Neural progenitor cell (in vitro differentiated cells): ENCODE measurements around the gene BCL2A1. TPM values are rescaled to one million over a fixed set of nuclear protein-coding genes. Genes with fewer than 3 reads are reported as not detected.

Experiments
- DNase-seq: peaks from one replicate; pipeline ENCODE4 v3.0.0-alpha.2; 2016; ENCODE audit warnings: low spot score
- H2AFZ ChIP-seq: fragments of 200-600 bp; sonication (generic); replicated peaks from 2 replicates; pipeline ENCODE4 v1.6.1; 2016; ENCODE audit warnings: antibody characterized with exemption
- H3F3A ChIP-seq: fragments of 200-600 bp; sonication (generic); 2 replicates; pipeline ENCODE4 v1.6.1; 2016; ENCODE audit warnings: antibody characterized with exemption, low read depth
- H3K27ac ChIP-seq: fragments of 200-600 bp; sonication (generic); 2 replicates; pipeline ENCODE4 v1.5.1; 2016; ENCODE audit warnings: mild to moderate bottlenecking
- H3K27me3 ChIP-seq: fragments of 200-600 bp; sonication (generic); 2 replicates; pipeline ENCODE4 v1.6.1; 2016; ENCODE audit warnings: mild to moderate bottlenecking, moderate library complexity
- H3K36me3 ChIP-seq: fragments of 200-600 bp; sonication (generic); 2 replicates; pipeline ENCODE4 v1.5.1; 2016
- H3K4me1 ChIP-seq: fragments of 200-600 bp; sonication (generic); 2 replicates; pipeline ENCODE4 v1.6.1; 2016; ENCODE audit warnings: mixed run types
- H3K4me2 ChIP-seq: fragments of 200-600 bp; sonication (generic); 2 replicates; pipeline ENCODE4 v1.6.1; 2016
- H3K4me3 ChIP-seq: fragments of 200-600 bp; sonication (generic); 2 replicates; pipeline ENCODE4 v1.5.1; 2016
- H3K79me2 ChIP-seq: fragments of 200-600 bp; sonication (generic); 2 replicates; pipeline ENCODE4 v1.6.1; 2016; ENCODE audit warnings: low read depth
- H3K9ac ChIP-seq: fragments of 200-600 bp; sonication (generic); 2 replicates; pipeline ENCODE4 v1.6.1; 2016
- H3K9me3 ChIP-seq: fragments of 200-600 bp; sonication (generic); 2 replicates; pipeline ENCODE4 v1.5.1; 2016; ENCODE audit warnings: low read depth
- H4K20me1 ChIP-seq: fragments of 200-600 bp; sonication (generic); 2 replicates; pipeline ENCODE4 v1.6.1; 2016; ENCODE audit warnings: low read depth
- H3K27ac Mint-ChIP-seq: 3 replicates; pipeline ENCODE4 v1.8.0; 2021; ENCODE audit warnings: mixed read lengths
- H3K27me3 Mint-ChIP-seq: 2 replicates; pipeline ENCODE4 v1.8.0; 2022; ENCODE audit warnings: low read depth, mild to moderate bottlenecking, inconsistent platforms, moderate library complexity, mixed read lengths; ENCODE audit not compliant: insufficient read depth
- H3K36me3 Mint-ChIP-seq: 3 replicates; pipeline ENCODE4 v1.8.0; 2021; ENCODE audit warnings: mixed read lengths
- H3K4me1 Mint-ChIP-seq: 3 replicates; pipeline ENCODE4 v1.8.0; 2021; ENCODE audit warnings: mixed read lengths
- H3K4me3 Mint-ChIP-seq: 3 replicates; pipeline ENCODE4 v1.8.0; 2021; ENCODE audit warnings: mild to moderate bottlenecking, moderate library complexity, mixed read lengths
- H3K9me3 Mint-ChIP-seq: 3 replicates; pipeline ENCODE4 v1.8.0; 2020; ENCODE audit warnings: mixed read lengths
- EZH2 ChIP-seq: fragments of 200-600 bp; sonication (generic); IDR thresholded peaks from 2 replicates; pipeline ENCODE4 v1.6.1; 2017; ENCODE audit warnings: antibody characterized with exemption, mild to moderate bottlenecking, moderate library complexity
- EZH2phosphoT487 ChIP-seq: fragments of 200-600 bp; sonication (generic); IDR thresholded peaks from 2 replicates; pipeline ENCODE4 v1.6.1; 2017; ENCODE audit warnings: antibody characterized with exemption
- total RNA-seq: library from RNA; depleted of rRNA; stranded (reverse); fragments of >200 nt; gene quantifications from 2 replicates; pipeline ENCODE4 v1.2.3, GENCODE V29; 2015; ENCODE audit warnings: low replicate concordance
- TF ChIP-seq, protein P1 (sequence below): fragments of 200-600 bp; sonication (generic); IDR thresholded peaks from 2 replicates; pipeline ENCODE4 v1.5.1; 2017; ENCODE audit warnings: antibody characterized with exemption, mild to moderate bottlenecking

Gene BCL2A1
- total RNA-seq, 1 donor from 2014 or later: not detected

DNA sequence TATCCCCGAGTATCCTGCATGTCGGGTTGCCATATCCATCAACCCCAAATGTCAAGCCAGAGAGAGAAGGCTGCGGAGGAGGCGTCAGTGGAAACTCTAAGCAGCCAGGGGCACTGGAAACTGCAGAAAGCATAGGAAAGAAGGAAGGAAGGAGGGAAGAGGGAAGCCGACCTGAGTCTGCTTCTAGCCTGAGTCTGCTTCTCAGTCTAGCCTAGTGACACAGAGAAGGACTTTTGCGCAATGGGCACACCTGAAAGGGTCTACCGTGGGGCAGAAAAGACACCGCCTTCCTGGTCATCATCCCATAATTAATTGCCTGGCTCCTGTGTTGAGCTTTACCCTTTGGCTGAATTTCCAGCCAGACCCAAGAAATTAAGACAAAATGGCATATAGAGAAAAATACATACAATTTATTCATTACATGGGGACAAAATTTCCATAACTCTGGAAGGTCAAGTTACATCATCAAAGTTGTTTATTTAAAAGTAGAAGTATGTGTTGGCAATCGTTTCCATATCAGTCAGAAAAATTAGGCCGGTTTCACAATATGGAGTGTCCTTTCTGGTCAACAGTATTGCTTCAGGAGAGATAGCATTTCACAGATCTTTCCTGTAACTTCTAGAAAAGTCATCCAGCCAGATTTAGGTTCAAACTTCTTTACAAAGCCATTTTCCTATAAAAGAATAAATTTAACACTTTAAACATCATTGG, 10.3 kb downstream of the BCL2A1 start:
- H3K79me2 ChIP-seq: no peaks in the 10 kb centered on the region
- Mint-ChIP-seq H3K27ac (no peak overlapping the region), H3K36me3 (no peaks in the 10 kb centered on the region), H3K27me3 (peaks cover 3% of the 10 kb centered on the region), H3K9me3 (no peaks in the 10 kb centered on the region), H3K4me1 (no peaks in the 10 kb centered on the region), H3K4me3 (no peak overlapping the region)
- H3K4me2 ChIP-seq: no peak overlapping the region
- no peak overlapping the region for H3K4me3 ChIP-seq
- H3K9ac ChIP-seq: no peak overlapping the region
- no peaks in the 10 kb centered on the region for H3K27me3 ChIP-seq
- no peaks in the 10 kb centered on the region for H4K20me1 ChIP-seq
- TF ChIP-seq EZH2: no peak
- TF ChIP-seq EZH2phosphoT487: no peak
- TF ChIP-seq, protein P1, sequence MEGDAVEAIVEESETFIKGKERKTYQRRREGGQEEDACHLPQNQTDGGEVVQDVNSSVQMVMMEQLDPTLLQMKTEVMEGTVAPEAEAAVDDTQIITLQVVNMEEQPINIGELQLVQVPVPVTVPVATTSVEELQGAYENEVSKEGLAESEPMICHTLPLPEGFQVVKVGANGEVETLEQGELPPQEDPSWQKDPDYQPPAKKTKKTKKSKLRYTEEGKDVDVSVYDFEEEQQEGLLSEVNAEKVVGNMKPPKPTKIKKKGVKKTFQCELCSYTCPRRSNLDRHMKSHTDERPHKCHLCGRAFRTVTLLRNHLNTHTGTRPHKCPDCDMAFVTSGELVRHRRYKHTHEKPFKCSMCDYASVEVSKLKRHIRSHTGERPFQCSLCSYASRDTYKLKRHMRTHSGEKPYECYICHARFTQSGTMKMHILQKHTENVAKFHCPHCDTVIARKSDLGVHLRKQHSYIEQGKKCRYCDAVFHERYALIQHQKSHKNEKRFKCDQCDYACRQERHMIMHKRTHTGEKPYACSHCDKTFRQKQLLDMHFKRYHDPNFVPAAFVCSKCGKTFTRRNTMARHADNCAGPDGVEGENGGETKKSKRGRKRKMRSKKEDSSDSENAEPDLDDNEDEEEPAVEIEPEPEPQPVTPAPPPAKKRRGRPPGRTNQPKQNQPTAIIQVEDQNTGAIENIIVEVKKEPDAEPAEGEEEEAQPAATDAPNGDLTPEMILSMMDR: no peak
- H3F3A ChIP-seq: no peaks in the 10 kb centered on the region
- no peaks in the 10 kb centered on the region for H3K4me1 ChIP-seq
- peak overlapping the region; percentile 27 for H2AFZ ChIP-seq
- no peak for DNase-seq
- H3K36me3 ChIP-seq: no peaks in the 10 kb centered on the region
- no peaks in the 10 kb centered on the region for H3K9me3 ChIP-seq
- H3K27ac ChIP-seq: no peak overlapping the region

- Histone ChIP-seq H3K36me3 (no peaks in the 10 kb centered on the region), H3K27me3 (no peaks in the 10 kb centered on the region), H3K4me2 (no peak overlapping the region), H3K9ac (no peak overlapping the region), H3K79me2 (no peaks in the 10 kb centered on the region), H3F3A (no peaks in the 10 kb centered on the region), H3K4me1 (no peaks in the 10 kb centered on the region), H3K4me3 (no peak overlapping the region), H3K9me3 (no peaks in the 10 kb centered on the region), H3K27ac (no peak overlapping the region), H2AFZ (no peak overlapping the region), H4K20me1 (no peaks in the 10 kb centered on the region)
- Mint-ChIP-seq H3K4me1 (no peaks in the 10 kb centered on the region), H3K27ac (no peak overlapping the region), H3K4me3 (no peak overlapping the region), H3K9me3 (no peaks in the 10 kb centered on the region), H3K27me3 (peaks cover 3% of the 10 kb centered on the region), H3K36me3 (no peaks in the 10 kb centered on the region)
- no peak for TF ChIP-seq EZH2
- TF ChIP-seq EZH2phosphoT487: no peak
- TF ChIP-seq, protein P1: no peak
- no peak for DNase-seq
These were observed 13.3 kb downstream of the BCL2A1 start for GRCh38 chr15:79957741-79958140.

DNA sequence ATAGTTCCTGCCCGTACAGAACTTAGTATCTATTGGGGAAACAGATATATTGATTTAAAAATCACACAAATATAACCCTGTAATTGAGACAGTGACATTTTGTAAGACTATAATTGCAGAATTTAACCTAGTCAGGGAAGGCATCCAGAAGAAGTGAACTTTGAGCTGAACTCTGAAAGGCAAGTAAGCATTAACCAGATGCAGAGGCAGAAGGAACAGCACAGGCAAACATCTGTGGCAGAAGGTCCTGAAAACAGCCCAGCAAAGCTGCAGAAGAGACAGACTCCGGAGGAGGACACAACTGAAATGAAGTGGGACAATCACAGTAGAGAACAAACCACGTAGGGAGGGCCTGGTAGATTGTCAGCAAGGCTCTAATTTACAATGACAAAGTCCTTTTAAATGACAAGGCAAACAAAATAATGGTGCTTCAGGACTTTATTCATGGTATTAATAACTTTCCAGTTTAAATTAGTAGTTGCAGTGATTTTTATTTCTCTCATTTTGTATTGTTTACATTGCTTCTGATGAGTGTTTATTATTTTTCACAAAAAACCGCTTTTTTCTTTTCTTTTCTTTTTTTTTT, 14.5 kb downstream of the BCL2A1 start:
- H3K4me2 ChIP-seq: no peak overlapping the region
- no peak overlapping the region for H3K4me3 ChIP-seq
- Mint-ChIP-seq H3K27me3 (peaks cover 3% of the 10 kb centered on the region), H3K4me3 (no peak overlapping the region), H3K36me3 (no peaks in the 10 kb centered on the region), H3K9me3 (no peaks in the 10 kb centered on the region), H3K27ac (peak overlapping the region; percentile 48), H3K4me1 (no peaks in the 10 kb centered on the region)
- H2AFZ ChIP-seq: peak overlapping the region; percentile 67
- H3F3A ChIP-seq: no peaks in the 10 kb centered on the region
- TF ChIP-seq, protein P1: no peak
- no peak for TF ChIP-seq EZH2phosphoT487
- TF ChIP-seq EZH2: no peak
- no peaks in the 10 kb centered on the region for H3K36me3 ChIP-seq
- H3K4me1 ChIP-seq: no peaks in the 10 kb centered on the region
- no peaks in the 10 kb centered on the region for H3K27me3 ChIP-seq
- H4K20me1 ChIP-seq: no peaks in the 10 kb centered on the region
- H3K9me3 ChIP-seq: no peaks in the 10 kb centered on the region
- no peaks in the 10 kb centered on the region for H3K79me2 ChIP-seq
- DNase-seq: no peak
- no peak overlapping the region for H3K27ac ChIP-seq
- H3K9ac ChIP-seq: no peak overlapping the region
